Measurements from ENCODE around the gene HOXA1.

GRCh38 chr7:27116031-27116961 lies 20.5 kb upstream of the HOXA1 start:
- TF ChIP-seq ESRRG (CRISPR knock-in tag; IDR thresholded peaks at IDR 0.05), result no peak
- no peak for TF ChIP-seq TSHZ2 (CRISPR knock-in tag; IDR thresholded peaks at IDR 0.05)
- TF ChIP-seq ZFP30 (CRISPR knock-in tag; IDR thresholded peaks at IDR 0.05), result no peak
- no peak for TF ChIP-seq PPARA (CRISPR knock-in tag; IDR thresholded peaks at IDR 0.05; ENCODE audit: borderline replicate concordance)
- no peak for TF ChIP-seq ZFP3 (CRISPR knock-in tag; IDR thresholded peaks at IDR 0.05)
- TF ChIP-seq TCF4 (CRISPR knock-in tag; IDR thresholded peaks at IDR 0.05; ENCODE audit: borderline replicate concordance), result no peak
- TF ChIP-seq ZC3H10 (CRISPR knock-in tag; IDR thresholded peaks at IDR 0.05), result no peak
- no peak for TF ChIP-seq ZNF8 (CRISPR knock-in tag; IDR thresholded peaks at IDR 0.05)
- TF ChIP-seq, protein P1, sequence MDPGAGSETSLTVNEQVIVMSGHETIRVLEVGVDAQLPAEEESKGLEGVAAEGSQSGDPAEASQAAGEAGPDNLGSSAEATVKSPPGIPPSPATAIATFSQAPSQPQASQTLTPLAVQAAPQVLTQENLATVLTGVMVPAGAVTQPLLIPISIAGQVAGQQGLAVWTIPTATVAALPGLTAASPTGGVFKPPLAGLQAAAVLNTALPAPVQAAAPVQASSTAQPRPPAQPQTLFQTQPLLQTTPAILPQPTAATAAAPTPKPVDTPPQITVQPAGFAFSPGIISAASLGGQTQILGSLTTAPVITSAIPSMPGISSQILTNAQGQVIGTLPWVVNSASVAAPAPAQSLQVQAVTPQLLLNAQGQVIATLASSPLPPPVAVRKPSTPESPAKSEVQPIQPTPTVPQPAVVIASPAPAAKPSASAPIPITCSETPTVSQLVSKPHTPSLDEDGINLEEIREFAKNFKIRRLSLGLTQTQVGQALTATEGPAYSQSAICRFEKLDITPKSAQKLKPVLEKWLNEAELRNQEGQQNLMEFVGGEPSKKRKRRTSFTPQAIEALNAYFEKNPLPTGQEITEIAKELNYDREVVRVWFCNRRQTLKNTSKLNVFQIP (CRISPR knock-in tag; IDR thresholded peaks at IDR 0.05; ENCODE audit: borderline replicate concordance, low read depth), result no peak
- TF ChIP-seq, protein P2, sequence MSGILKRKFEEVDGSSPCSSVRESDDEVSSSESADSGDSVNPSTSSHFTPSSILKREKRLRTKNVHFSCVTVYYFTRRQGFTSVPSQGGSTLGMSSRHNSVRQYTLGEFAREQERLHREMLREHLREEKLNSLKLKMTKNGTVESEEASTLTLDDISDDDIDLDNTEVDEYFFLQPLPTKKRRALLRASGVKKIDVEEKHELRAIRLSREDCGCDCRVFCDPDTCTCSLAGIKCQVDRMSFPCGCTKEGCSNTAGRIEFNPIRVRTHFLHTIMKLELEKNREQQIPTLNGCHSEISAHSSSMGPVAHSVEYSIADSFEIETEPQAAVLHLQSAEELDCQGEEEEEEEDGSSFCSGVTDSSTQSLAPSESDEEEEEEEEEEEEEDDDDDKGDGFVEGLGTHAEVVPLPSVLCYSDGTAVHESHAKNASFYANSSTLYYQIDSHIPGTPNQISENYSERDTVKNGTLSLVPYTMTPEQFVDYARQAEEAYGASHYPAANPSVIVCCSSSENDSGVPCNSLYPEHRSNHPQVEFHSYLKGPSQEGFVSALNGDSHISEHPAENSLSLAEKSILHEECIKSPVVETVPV (CRISPR knock-in tag; IDR thresholded peaks at IDR 0.05), result no peak
- TF ChIP-seq ZNF565 (CRISPR knock-in tag; conservative IDR thresholded peaks at IDR 0.05; ENCODE audit: low read depth), result no peak
- no peak for TF ChIP-seq TOX (CRISPR knock-in tag; IDR thresholded peaks at IDR 0.05; ENCODE audit: borderline replicate concordance)
- no peak for TF ChIP-seq RARB (CRISPR knock-in tag; IDR thresholded peaks at IDR 0.05)
